ENCODE data around the gene LRP3. TPM values are rescaled to one million over a fixed set of nuclear protein-coding genes. Genes with fewer than 3 reads are reported as not detected.

Gene LRP3
- polyA plus RNA-seq, 3 donors: 1.4 to 11.9 (median 4.1) TPM

GRCh38 chr19:33238481-33239149 lies 44.5 kb downstream of the LRP3 start:
- Histone ChIP-seq H3K27ac (ENCODE audit: low read depth in 1 of 2, low read length in 2 of 2) (no peak overlapping the region), H3K4me2 (replicated peaks; ENCODE audit: extremely low read depth, low read length, poor library complexity, severe bottlenecking) (no peak overlapping the region), H3K36me3 (replicated peaks in 1 of 2; ENCODE audit: control insufficient read depth in 1 of 2, insufficient read depth in 2 of 2, low read length in 2 of 2) (no peaks in the 10 kb centered on the region), H3K9ac (ENCODE audit: insufficient read depth, low read length, poor library complexity, severe bottlenecking) (no peak overlapping the region), H3K4me3 (replicated peaks in 1 of 3; ENCODE audit: low read depth in 2 of 3, low read length in 3 of 3) (no peak overlapping the region), H2AFZ (ENCODE audit: insufficient read depth, low read depth, low read length, poor library complexity, severe bottlenecking) (no peak overlapping the region), H3K27me3 (ENCODE audit: control insufficient read depth in 2 of 2, insufficient read depth in 2 of 2, low read length in 2 of 2) (no peaks in the 10 kb centered on the region), H3K79me2 (ENCODE audit: insufficient read depth, low read length) (no peaks in the 10 kb centered on the region), H3K4me1 (ENCODE audit: control insufficient read depth in 1 of 2, insufficient read depth in 2 of 2, low read length in 2 of 2) (peaks cover 13 to 27% of the 10 kb centered on the region in 2 donors), H4K20me1 (ENCODE audit: insufficient read depth, low read length) (no peaks in the 10 kb centered on the region), H3K9me3 (replicated peaks in 1 of 2; ENCODE audit: control insufficient read depth in 1 of 2, insufficient read depth in 1 of 2, low read length in 2 of 2) (no peaks in the 10 kb centered on the region)
- WGBS (ENCODE audit: insufficient coverage): 100% methylated on average over 3 of the region's 10 CpGs
- intact Hi-C loops (cut with micrococcal nuclease): no loop called here
- no peaks in the 10 kb centered on the region for H3K9me3 Mint-ChIP-seq
- TF ChIP-seq CTCF (IDR thresholded peaks at IDR 0.05): no peak
- no peak overlapping the region for H3K4me3 Mint-ChIP-seq
- H3K27ac Mint-ChIP-seq: no peak overlapping the region
- peaks cover 0 to 4% (median 3%) of the 10 kb centered on the region in 3 donors for H3K27me3 Mint-ChIP-seq (ENCODE audit: low read depth in 3 of 3)
- no peak for DNase-seq
- no peaks in the 10 kb centered on the region for H3K36me3 Mint-ChIP-seq
- peaks cover 13% of the 10 kb centered on the region for H3K4me1 Mint-ChIP-seq

- no peak overlapping the region for H3K4me3 ChIP-seq (replicated peaks in 1 of 3; ENCODE audit: low read depth in 2 of 3, low read length in 3 of 3)
- no peaks in the 10 kb centered on the region for H3K36me3 ChIP-seq (replicated peaks in 1 of 2; ENCODE audit: control insufficient read depth in 1 of 2, insufficient read depth in 2 of 2, low read length in 2 of 2)
- no peaks in the 10 kb centered on the region for H4K20me1 ChIP-seq (ENCODE audit: insufficient read depth, low read length)
- H3K27me3 Mint-ChIP-seq (ENCODE audit: low read depth in 3 of 3): peaks cover 1 to 8% (median 2%) of the 10 kb centered on the region in 3 donors
- intact Hi-C loops (cut with micrococcal nuclease): no loop called here
- no peak overlapping the region for H3K4me2 ChIP-seq (replicated peaks; ENCODE audit: extremely low read depth, low read length, poor library complexity, severe bottlenecking)
- TF ChIP-seq CTCF (IDR thresholded peaks at IDR 0.05): no peak
- no peaks in the 10 kb centered on the region for H3K9me3 ChIP-seq (replicated peaks in 1 of 2; ENCODE audit: control insufficient read depth in 1 of 2, insufficient read depth in 1 of 2, low read length in 2 of 2)
- H3K27me3 ChIP-seq (ENCODE audit: control insufficient read depth in 2 of 2, insufficient read depth in 2 of 2, low read length in 2 of 2): no peaks in the 10 kb centered on the region
- 89% methylated on average over 8 of the region's 10 CpGs for WGBS (ENCODE audit: insufficient coverage)
- H3K36me3 Mint-ChIP-seq: no peaks in the 10 kb centered on the region
- DNase-seq: no peak
- peaks cover 15% of the 10 kb centered on the region for H3K4me1 Mint-ChIP-seq
- H3K27ac Mint-ChIP-seq: no peak overlapping the region
- H3K79me2 ChIP-seq (ENCODE audit: insufficient read depth, low read length): no peaks in the 10 kb centered on the region
- H3K4me1 ChIP-seq (ENCODE audit: control insufficient read depth in 1 of 2, insufficient read depth in 2 of 2, low read length in 2 of 2): peaks cover 13 to 27% of the 10 kb centered on the region in 2 donors
- H2AFZ ChIP-seq (ENCODE audit: insufficient read depth, low read depth, low read length, poor library complexity, severe bottlenecking): no peak overlapping the region
- H3K9me3 Mint-ChIP-seq: peaks cover 0 to 1% (median 0%) of the 10 kb centered on the region in 7 donors
- H3K4me3 Mint-ChIP-seq: no peak overlapping the region
- H3K27ac ChIP-seq (ENCODE audit: low read depth in 1 of 2, low read length in 2 of 2): no peak overlapping the region
- no peak overlapping the region for H3K9ac ChIP-seq (ENCODE audit: insufficient read depth, low read length, poor library complexity, severe bottlenecking)
Measured at GRCh38 chr19:33239223-33239975, 45.3 kb downstream of the LRP3 start.

All from CD14-positive monocyte (primary cell).